ENCODE data around the gene SCUBE3. TPM values are rescaled to one million over a fixed set of nuclear protein-coding genes. Genes with fewer than 3 reads are reported as not detected.

SCUBE3 gene
- total and polyA plus RNA-seq, 2 of the 8 experiments (the other 6 are each of a cell fraction or from before 2014, with no cell fraction given): 0.80 to 1.0 TPM

GRCh38 chr6:35299674-35300073 is 85.9 kb downstream of the SCUBE3 start (continued):
- TF ChIP-seq TEAD4 (IDR thresholded peaks at IDR 0.05; ENCODE audit: low read depth, low read length): no peak
- TF ChIP-seq ASH2L (IDR thresholded peaks at IDR 0.05; ENCODE audit: low read length): no peak
- TF ChIP-seq NRF1 (IDR thresholded peaks at IDR 0.05; ENCODE audit: low read depth, low read length): no peak

All from H1 (cell line).